ENCODE measurements around the gene DLX3.

The DLX3 gene

DNA sequence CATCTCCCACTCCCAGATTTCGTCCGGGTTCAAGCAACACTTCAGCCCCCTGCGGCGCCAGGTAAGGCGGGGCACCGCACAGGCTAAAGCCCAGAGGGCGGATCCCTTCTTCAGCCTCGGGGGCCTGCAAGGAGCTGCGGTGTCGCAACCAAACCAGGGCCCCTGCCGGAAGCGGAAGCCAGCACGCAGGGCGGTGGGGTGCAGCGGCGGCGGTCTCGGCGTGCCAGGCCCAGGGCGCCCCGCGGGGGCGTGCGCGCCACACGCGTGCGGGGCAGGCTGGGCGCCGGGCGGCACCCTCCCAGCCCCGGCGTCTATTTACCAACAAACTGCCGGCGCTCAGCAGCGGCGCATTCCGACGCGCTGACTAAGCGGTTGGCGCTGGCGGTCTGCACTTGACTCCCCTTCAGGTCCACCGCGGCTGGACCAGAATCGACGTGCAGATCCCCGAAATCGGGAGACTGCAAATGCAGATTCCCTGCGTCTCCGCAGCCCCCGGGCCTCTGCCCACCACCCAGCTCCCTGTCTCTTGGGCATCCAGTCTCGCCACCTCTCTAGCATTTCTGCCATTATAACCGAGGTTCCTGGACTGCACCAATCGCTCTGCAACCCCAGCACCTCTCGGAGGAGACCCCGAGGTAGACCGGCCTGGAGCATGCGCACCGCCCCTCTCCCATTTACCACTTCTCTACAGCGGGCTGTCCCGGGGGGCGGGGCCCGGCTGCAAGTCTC, 26.5 kb downstream of the DLX3 start:
- TF ChIP-seq, protein P1, sequence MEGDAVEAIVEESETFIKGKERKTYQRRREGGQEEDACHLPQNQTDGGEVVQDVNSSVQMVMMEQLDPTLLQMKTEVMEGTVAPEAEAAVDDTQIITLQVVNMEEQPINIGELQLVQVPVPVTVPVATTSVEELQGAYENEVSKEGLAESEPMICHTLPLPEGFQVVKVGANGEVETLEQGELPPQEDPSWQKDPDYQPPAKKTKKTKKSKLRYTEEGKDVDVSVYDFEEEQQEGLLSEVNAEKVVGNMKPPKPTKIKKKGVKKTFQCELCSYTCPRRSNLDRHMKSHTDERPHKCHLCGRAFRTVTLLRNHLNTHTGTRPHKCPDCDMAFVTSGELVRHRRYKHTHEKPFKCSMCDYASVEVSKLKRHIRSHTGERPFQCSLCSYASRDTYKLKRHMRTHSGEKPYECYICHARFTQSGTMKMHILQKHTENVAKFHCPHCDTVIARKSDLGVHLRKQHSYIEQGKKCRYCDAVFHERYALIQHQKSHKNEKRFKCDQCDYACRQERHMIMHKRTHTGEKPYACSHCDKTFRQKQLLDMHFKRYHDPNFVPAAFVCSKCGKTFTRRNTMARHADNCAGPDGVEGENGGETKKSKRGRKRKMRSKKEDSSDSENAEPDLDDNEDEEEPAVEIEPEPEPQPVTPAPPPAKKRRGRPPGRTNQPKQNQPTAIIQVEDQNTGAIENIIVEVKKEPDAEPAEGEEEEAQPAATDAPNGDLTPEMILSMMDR (IDR thresholded peaks at IDR 0.05): no peak

DNA sequence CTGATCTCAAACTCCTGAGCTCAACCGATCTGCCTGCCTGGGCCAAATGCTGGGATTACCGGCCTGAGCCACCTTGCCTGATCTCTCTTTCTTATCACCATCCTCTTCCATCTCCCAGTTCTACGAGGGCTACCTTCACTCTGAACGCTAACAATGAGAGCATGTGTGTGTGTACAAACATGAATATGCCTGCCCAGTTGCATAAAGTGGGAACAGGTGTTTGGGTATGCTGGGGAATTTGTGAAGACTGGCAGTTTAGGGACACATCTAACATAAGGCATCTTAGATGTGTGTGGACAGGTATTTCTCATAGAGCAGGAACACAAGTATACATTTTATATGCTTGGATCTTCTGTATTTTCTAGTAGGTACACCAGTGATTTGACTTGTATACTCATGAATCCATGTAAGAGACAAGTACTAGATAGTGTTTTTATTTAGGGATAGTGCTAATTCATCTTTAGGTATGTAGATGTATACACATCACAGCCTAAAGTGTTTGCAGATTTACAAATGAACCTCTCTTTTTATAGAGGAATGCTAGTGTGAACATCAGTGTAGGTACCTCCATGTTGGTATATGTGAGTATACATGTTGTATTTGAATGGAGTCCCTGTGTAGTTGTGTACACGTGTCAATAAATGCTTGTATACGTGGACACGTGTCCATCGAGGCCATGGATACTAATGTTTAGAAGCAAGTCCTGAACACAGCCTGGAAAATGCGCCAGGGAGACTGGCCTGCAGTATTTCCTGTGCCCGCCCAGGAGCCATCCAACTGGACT, 27.2 kb downstream of the DLX3 start:
- TF ChIP-seq, protein P1 (IDR thresholded peaks at IDR 0.05): no peak

DNA sequence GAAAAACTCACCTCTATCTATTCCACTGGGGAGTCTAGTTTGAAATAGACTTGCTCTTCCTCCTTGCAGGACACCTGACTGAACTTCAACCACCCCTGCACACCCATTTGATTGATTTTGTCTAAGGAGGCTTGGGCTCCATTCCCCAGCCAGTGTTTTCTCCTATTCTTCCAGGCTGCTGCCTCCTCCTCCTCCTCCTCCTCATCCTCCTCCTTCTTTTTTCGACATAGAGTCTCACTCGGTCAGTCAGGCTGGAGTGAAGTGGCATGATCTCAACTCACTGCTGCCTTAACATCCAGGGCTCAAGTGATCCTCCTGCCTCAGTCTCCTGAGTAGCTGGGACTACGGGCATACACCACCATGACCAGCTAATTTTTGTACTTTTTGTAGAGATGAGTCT, 27.8 kb downstream of the DLX3 start:
- TF ChIP-seq, protein P1 (IDR thresholded peaks at IDR 0.05): no peak

DNA sequence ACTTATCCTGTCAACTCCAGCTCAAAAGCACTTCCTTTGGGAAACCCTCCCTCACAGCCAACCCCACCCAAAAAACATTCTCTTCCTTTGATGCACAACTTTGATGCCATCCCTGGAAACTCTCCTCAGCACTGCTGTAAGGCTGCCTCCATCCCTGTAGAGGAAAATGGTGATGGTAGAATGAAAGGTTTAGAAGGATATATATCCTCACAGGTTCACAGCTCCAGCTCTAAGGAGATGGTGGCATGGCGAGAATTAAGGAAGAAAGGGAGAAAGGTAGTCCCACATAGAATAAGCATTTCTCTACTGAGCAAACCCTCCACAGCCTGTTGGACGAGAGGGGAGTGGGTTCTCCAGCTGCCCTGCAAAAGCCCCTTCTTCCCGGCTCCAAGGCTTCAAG, 28.3 kb downstream of the DLX3 start:
- TF ChIP-seq, protein P1 (IDR thresholded peaks at IDR 0.05): no peak

DNA sequence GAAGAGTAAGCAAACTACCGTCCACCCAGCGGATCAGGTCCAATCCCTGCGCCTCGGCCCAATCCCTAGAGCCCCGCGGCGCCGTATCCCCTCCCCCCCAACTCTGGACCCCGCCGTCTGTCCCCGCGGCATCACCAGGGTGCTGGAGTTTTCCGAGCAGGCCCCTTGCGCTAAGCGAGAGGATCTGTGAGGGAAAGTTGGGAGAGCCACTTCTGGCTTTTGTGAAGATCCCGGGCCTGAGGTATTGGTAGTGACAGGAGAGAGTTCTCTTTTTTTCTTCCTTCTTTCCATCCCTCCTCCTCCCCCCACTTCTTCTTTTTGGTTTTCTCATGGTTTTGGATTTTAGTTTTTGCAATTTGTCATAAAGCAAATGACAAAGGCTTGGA, 29.5 kb downstream of the DLX3 start:
- TF ChIP-seq, protein P1 (IDR thresholded peaks at IDR 0.05): no peak

DNA sequence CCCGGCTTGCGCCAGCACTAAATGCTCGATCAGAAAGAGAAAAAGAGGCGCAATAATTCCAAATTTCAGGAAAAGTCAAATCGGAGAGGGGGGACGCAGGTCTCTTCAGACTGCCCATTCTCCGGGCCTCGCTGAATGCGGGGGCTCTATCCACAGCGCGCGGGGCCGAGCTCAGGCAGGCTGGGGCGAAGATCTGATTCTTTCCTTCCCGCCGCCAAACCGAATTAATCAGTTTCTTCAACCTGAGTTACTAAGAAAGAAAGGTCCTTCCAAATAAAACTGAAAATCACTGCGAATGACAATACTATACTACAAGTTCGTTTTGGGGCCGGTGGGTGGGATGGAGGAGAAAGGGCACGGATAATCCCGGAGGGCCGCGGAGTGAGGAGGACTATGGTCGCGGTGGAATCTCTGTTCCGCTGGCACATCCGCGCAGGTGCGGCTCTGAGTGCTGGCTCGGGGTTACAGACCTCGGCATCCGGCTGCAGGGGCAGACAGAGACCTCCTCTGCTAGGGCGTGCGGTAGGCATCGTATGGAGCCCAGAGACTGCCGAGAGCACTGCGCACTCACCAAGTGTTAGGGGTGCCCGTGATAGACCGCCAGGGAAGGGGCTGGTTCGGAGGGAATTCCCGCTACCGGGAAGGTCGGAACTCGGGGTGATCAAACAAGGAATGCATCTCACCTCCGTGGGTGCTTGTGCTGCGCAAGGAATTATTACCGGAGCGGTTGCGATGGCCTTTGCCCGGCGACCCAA, 30.1 kb downstream of the DLX3 start:
- TF ChIP-seq, protein P1 (IDR thresholded peaks at IDR 0.05): no peak

DNA sequence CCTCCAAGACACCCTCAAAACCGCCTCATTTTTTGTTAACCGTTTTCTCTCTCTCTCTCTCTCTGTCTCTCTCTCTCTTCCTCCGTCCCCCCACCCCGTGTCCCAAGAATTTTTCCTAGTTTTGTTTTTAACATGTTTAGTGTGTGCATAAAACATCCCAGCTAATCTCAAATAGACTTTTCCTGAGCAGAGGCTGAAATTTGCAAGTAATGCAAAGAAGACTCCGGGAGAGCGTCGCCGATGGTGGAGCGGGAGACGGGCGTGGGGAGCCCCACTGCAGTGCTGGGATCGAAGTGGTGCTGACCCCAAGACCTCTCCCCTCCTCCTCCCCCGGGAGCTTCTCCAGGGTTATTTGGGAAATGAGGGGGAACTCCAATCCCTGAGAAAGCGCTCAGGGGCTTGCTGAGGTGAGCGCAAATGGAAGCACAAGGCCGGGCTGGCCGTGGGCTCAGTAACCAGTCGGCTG, 30.7 kb downstream of the DLX3 start:
- TF ChIP-seq, protein P1 (IDR thresholded peaks at IDR 0.05): no peak

Data from LNCAP (cell line).